ENCODE measurements around the gene UIMC1. TPM values are rescaled to one million over a fixed set of nuclear protein-coding genes. Genes with fewer than 3 reads are reported as not detected.

The UIMC1 gene
- total RNA-seq, 1 experiment from 2014 or later, result 52.8 TPM

- Mint-ChIP-seq H3K4me1 (ENCODE audit: low read depth, unreplicated experiment) (no peaks in the 10 kb centered on the region), H3K27me3 (ENCODE audit: insufficient read depth, unreplicated experiment) (no peaks in the 10 kb centered on the region), H3K27ac (ENCODE audit: unreplicated experiment) (no peak overlapping the region), H3K9me3 (ENCODE audit: unreplicated experiment) (no peaks in the 10 kb centered on the region), H3K4me3 (ENCODE audit: unreplicated experiment) (no peak overlapping the region), H3K36me3 (ENCODE audit: insufficient read depth, unreplicated experiment) (peaks cover 74% of the 10 kb centered on the region)
- no TSS peak for BruUV-seq (replicated peaks)
- TF ChIP-seq, protein P1, sequence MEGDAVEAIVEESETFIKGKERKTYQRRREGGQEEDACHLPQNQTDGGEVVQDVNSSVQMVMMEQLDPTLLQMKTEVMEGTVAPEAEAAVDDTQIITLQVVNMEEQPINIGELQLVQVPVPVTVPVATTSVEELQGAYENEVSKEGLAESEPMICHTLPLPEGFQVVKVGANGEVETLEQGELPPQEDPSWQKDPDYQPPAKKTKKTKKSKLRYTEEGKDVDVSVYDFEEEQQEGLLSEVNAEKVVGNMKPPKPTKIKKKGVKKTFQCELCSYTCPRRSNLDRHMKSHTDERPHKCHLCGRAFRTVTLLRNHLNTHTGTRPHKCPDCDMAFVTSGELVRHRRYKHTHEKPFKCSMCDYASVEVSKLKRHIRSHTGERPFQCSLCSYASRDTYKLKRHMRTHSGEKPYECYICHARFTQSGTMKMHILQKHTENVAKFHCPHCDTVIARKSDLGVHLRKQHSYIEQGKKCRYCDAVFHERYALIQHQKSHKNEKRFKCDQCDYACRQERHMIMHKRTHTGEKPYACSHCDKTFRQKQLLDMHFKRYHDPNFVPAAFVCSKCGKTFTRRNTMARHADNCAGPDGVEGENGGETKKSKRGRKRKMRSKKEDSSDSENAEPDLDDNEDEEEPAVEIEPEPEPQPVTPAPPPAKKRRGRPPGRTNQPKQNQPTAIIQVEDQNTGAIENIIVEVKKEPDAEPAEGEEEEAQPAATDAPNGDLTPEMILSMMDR (IDR thresholded peaks at IDR 0.05; ENCODE audit: insufficient read depth in 1 of 2, low read depth in 1 of 2, low read length in 1 of 2, severe bottlenecking in 1 of 2, unreplicated experiment in 1 of 2), result no peak
- no peak for DNase-seq
- intact Hi-C loops (cut with micrococcal nuclease; ENCODE audit: unreplicated experiment), result no loop called here
- ChIA-PET POLR2A (no interaction called here), CTCF (no interaction called here)
- H3K27me3 ChIP-seq (replicated peaks; ENCODE audit: control insufficient read depth, insufficient read depth, low read length), result no peaks in the 10 kb centered on the region
- no peak overlapping the region for H3K4me3 ChIP-seq (ENCODE audit: low read depth, low read length)
- H3K36me3 ChIP-seq (ENCODE audit: control insufficient read depth, insufficient read depth, low read length), result 0 out of 2 replicates have a peak, but pooled peaks cover 3% of the 10 kb centered on the region
- no peaks in the 10 kb centered on the region for H3K4me1 ChIP-seq
- no peaks in the 10 kb centered on the region for H3K9me3 ChIP-seq
These were observed 50.7 kb downstream of the UIMC1 start for GRCh38 chr5:176955895-176956294.

GRCh38 chr5:176954050-176954449 lies 52.5 kb downstream of the UIMC1 start:
- Histone ChIP-seq H3K4me1 (no peaks in the 10 kb centered on the region), H3K9me3 (no peaks in the 10 kb centered on the region), H3K4me3 (ENCODE audit: low read depth, low read length) (no peak overlapping the region), H3K27me3 (replicated peaks; ENCODE audit: control insufficient read depth, insufficient read depth, low read length) (no peaks in the 10 kb centered on the region), H3K36me3 (ENCODE audit: control insufficient read depth, insufficient read depth, low read length) (0 out of 2 replicates have a peak, but pooled peaks cover 3% of the 10 kb centered on the region)
- intact Hi-C loops (cut with micrococcal nuclease; ENCODE audit: unreplicated experiment), result no loop called here
- no peaks in the 10 kb centered on the region for H3K27me3 Mint-ChIP-seq (ENCODE audit: insufficient read depth, unreplicated experiment)
- TF ChIP-seq, protein P1 (IDR thresholded peaks at IDR 0.05; ENCODE audit: insufficient read depth in 1 of 2, low read depth in 1 of 2, low read length in 1 of 2, severe bottlenecking in 1 of 2, unreplicated experiment in 1 of 2), result no peak
- H3K36me3 Mint-ChIP-seq (ENCODE audit: insufficient read depth, unreplicated experiment), result peaks cover 81% of the 10 kb centered on the region
- H3K4me3 Mint-ChIP-seq (ENCODE audit: unreplicated experiment), result no peak overlapping the region
- DNase-seq, result no peak
- BruUV-seq (replicated peaks), result no TSS peak
- POLR2A ChIA-PET, result no interaction called here
- no peaks in the 10 kb centered on the region for H3K9me3 Mint-ChIP-seq (ENCODE audit: unreplicated experiment)
- CTCF ChIA-PET, result no interaction called here
- H3K4me1 Mint-ChIP-seq (ENCODE audit: low read depth, unreplicated experiment), result no peaks in the 10 kb centered on the region
- no peak overlapping the region for H3K27ac Mint-ChIP-seq (ENCODE audit: unreplicated experiment)

- no peaks in the 10 kb centered on the region for H3K4me1 Mint-ChIP-seq (ENCODE audit: low read depth, unreplicated experiment)
- no peaks in the 10 kb centered on the region for H3K9me3 ChIP-seq
- intact Hi-C loops (cut with micrococcal nuclease; ENCODE audit: unreplicated experiment), result no loop called here
- TF ChIP-seq, protein P1 (IDR thresholded peaks at IDR 0.05; ENCODE audit: insufficient read depth in 1 of 2, low read depth in 1 of 2, low read length in 1 of 2, severe bottlenecking in 1 of 2, unreplicated experiment in 1 of 2), result no peak
- BruUV-seq (replicated peaks), result no TSS peak
- CTCF ChIA-PET, result no interaction called here
- H3K4me3 ChIP-seq (ENCODE audit: low read depth, low read length), result no peak overlapping the region
- DNase-seq, result no peak
- no peak overlapping the region for H3K27ac Mint-ChIP-seq (ENCODE audit: unreplicated experiment)
- 0 out of 2 replicates have a peak, but pooled peaks cover 3% of the 10 kb centered on the region for H3K36me3 ChIP-seq (ENCODE audit: control insufficient read depth, insufficient read depth, low read length)
- H3K4me3 Mint-ChIP-seq (ENCODE audit: unreplicated experiment), result no peak overlapping the region
- H3K9me3 Mint-ChIP-seq (ENCODE audit: unreplicated experiment), result no peaks in the 10 kb centered on the region
- POLR2A ChIA-PET, result no interaction called here
- no peaks in the 10 kb centered on the region for H3K4me1 ChIP-seq
- no peaks in the 10 kb centered on the region for H3K27me3 ChIP-seq (replicated peaks; ENCODE audit: control insufficient read depth, insufficient read depth, low read length)
- no peaks in the 10 kb centered on the region for H3K27me3 Mint-ChIP-seq (ENCODE audit: insufficient read depth, unreplicated experiment)
- H3K36me3 Mint-ChIP-seq (ENCODE audit: insufficient read depth, unreplicated experiment), result peaks cover 81% of the 10 kb centered on the region
These were observed 53.9 kb downstream of the UIMC1 start for GRCh38 chr5:176952531-176953193.

Data from Caco-2 (cell line).